Progenitor cell of endocrine pancreas (in vitro differentiated cells): ENCODE results near the gene LAMA2. TPM values are rescaled to one million over a fixed set of nuclear protein-coding genes. Genes with fewer than 3 reads are reported as not detected.

Experiments used
- DNase-seq: peaks from one replicate; pipeline ENCODE4 v3.0.0; 2021; ENCODE audit warnings: low spot score; ENCODE audit not compliant: unreplicated experiment
- H3K27ac Mint-ChIP-seq: 2 replicates; pipeline ENCODE4 v1.8.0; 2021; ENCODE audit warnings: mild to moderate bottlenecking, moderate library complexity, mixed read lengths
- H3K27me3 Mint-ChIP-seq: 2 replicates; pipeline ENCODE4 v1.8.0; 2021; ENCODE audit warnings: mixed read lengths
- H3K36me3 Mint-ChIP-seq: 2 replicates; pipeline ENCODE4 v1.8.0; 2022; ENCODE audit warnings: mixed read lengths; ENCODE audit not compliant: insufficient read depth
- H3K4me1 Mint-ChIP-seq: 2 replicates; pipeline ENCODE4 v1.8.0; 2021; ENCODE audit warnings: low read depth, mixed read lengths
- H3K4me3 Mint-ChIP-seq: 2 replicates; pipeline ENCODE4 v1.8.0; 2021; ENCODE audit warnings: low read depth, mild to moderate bottlenecking, moderate library complexity, mixed read lengths
- H3K9me3 Mint-ChIP-seq: 2 replicates; pipeline ENCODE4 v1.8.0; 2021; ENCODE audit warnings: low read depth, mixed read lengths
- CTCF ChIP-seq: fragments of 200-600 bp; sonication (generic); IDR thresholded peaks from one replicate; pipeline ENCODE4 v1.5.0; 2021; ENCODE audit warnings: antibody characterized with exemption, mild to moderate bottlenecking; ENCODE audit not compliant: unreplicated experiment
- total RNA-seq: library from RNA; stranded (reverse); gene quantifications from 2 replicates; pipeline ENCODE4 v1.2.1, GENCODE V29; 2021

LAMA2 gene
- total RNA-seq, 1 donor from 2014 or later, result 0.22 TPM

- Mint-ChIP-seq H3K27ac (no peak overlapping the region), H3K4me3 (no peak overlapping the region), H3K4me1 (no peaks in the 10 kb centered on the region), H3K9me3 (no peaks in the 10 kb centered on the region), H3K27me3 (no peaks in the 10 kb centered on the region), H3K36me3 (no peaks in the 10 kb centered on the region)
- DNase-seq, result no peak
- TF ChIP-seq CTCF, result no peak
Observed at GRCh38 chr6:129120856-129121638, 238.1 kb downstream of the LAMA2 start.

DNA sequence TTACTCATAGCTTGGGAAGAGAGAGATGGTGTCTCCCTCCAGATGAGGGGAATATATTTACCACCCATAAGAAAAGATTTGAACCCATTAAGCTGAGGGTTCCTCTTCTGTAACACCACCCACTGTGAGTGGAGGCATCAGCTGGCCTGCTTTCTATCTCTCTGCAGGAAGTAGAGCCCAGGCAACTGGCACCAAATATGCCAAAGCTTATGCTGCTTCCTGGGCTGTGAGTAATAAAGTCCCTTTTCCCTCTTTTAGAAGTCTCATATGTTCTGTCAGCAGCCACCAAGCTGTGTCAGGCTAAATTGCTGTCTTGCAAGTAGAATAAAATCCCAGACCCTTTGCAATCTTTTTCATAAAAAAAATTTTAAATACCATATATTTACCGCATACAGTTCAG is 241.4 kb downstream of the LAMA2 start:
- no peak for DNase-seq
- H3K27me3 Mint-ChIP-seq, result no peaks in the 10 kb centered on the region
- no peak overlapping the region for H3K4me3 Mint-ChIP-seq
- H3K9me3 Mint-ChIP-seq, result no peaks in the 10 kb centered on the region
- TF ChIP-seq CTCF, result no peak
- no peak overlapping the region for H3K27ac Mint-ChIP-seq
- no peaks in the 10 kb centered on the region for H3K4me1 Mint-ChIP-seq
- H3K36me3 Mint-ChIP-seq, result no peaks in the 10 kb centered on the region

- H3K4me1 Mint-ChIP-seq, result no peaks in the 10 kb centered on the region
- no peak overlapping the region for H3K4me3 Mint-ChIP-seq
- no peaks in the 10 kb centered on the region for H3K9me3 Mint-ChIP-seq
- no peak for DNase-seq
- H3K36me3 Mint-ChIP-seq, result no peaks in the 10 kb centered on the region
- H3K27me3 Mint-ChIP-seq, result peaks cover 3% of the 10 kb centered on the region
- no peak overlapping the region for H3K27ac Mint-ChIP-seq
- no peak for TF ChIP-seq CTCF
Observed at GRCh38 chr6:129130106-129130505, 247.2 kb downstream of the LAMA2 start.

DNA sequence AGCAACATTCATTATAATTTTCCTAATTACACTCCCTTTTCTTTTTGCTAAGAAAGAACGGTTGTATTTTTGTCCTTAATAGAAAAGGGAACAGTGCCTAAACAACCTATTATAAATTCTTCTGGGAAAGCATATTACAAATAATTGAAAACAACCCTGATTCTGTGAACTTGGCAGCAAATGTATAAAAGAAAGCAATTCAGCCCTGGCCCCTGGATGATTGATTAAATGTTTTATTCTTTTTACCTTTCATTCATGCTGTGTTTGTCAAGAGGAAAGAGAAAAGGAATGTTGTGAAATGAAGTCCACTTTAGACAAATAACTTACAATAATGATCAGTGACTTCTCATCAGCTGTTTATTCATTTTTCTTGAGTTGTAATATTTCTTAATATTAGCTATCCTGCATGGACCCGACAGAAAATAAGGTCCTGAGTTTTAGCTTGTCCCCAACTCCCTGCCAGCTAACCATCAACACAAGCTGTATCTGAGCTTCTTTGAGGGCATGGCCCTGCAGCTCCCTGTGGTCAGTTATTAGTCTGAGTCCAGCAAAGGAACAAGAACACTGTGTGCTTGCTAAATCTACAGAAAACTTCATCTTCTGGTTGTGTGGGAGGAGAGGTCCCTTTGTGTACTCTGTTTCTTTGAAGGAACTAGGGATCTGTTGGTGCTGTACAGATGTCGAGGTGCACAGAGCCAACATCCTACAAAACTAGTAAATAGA is 248.2 kb downstream of the LAMA2 start:
- H3K4me3 Mint-ChIP-seq, result no peak overlapping the region
- no peaks in the 10 kb centered on the region for H3K9me3 Mint-ChIP-seq
- no peaks in the 10 kb centered on the region for H3K4me1 Mint-ChIP-seq
- no peak for DNase-seq
- H3K27me3 Mint-ChIP-seq, result peaks cover 3% of the 10 kb centered on the region
- TF ChIP-seq CTCF, result no peak
- H3K27ac Mint-ChIP-seq, result no peak overlapping the region
- H3K36me3 Mint-ChIP-seq, result no peaks in the 10 kb centered on the region

DNA sequence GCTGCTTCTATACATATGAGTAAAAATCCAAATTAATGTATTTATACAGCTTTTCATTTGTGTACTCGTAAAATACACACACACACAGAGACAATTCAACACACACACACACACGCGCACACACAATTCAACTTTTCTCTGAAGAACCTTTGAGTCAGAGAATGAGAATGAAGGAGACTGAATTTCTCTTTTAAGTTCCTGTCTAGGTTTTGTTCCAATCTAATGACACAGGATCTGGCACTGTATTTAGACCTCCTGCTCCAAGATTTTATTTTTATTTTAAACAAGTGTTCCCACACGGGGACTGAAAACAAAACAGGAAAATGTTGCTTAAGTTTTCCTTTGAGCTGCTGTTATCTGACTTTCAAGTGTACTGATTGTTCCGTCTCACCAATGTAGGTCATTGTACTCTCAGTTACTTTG is 250.8 kb downstream of the LAMA2 start:
- Mint-ChIP-seq H3K27me3 (peaks cover 3% of the 10 kb centered on the region), H3K36me3 (no peaks in the 10 kb centered on the region), H3K4me3 (no peak overlapping the region), H3K9me3 (no peaks in the 10 kb centered on the region), H3K27ac (no peak overlapping the region), H3K4me1 (no peaks in the 10 kb centered on the region)
- DNase-seq, result no peak
- no peak for TF ChIP-seq CTCF
